ENCODE data around the gene RFPL2.

RFPL2 gene

DNA sequence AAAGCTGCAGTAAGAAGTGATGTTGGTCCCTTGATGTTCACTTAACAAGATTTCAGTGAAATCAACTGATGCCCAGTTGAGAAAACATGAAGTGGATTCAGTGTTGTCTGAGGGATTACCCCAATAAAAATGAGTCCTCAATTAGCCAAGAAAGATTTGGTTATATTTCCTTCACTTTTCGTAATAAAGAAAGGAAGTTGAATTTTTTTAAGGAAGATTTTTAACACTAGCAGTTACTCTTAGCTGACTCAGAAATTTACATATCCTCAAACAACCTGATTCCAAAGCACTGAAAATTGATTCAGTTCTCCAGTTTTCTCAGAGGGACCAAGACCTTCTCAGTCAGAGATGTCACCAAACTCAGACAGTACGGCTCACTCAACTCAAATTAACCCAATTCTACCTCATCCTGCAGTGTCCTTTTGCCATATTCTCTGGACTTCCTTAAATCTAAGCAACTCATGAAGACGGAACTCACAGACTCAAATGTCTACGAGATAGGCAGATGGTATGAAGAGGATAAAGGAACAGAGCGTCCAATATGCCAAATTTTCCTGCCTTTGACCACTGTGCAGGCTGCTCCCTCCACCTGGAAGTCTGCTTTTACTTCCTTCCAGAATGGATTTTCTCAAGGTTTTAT, 27.4 kb upstream of the RFPL2 start:
- H3K4me3 ChIP-seq (ENCODE audit: low read depth in 1 of 5, low read length in 5 of 5): no peak overlapping the region
- H3K27me3 ChIP-seq (ENCODE audit: control insufficient read depth in 5 of 5, insufficient read depth in 4 of 5, low read length in 5 of 5): peaks cover 0 to 4% (median 0%) of the 10 kb centered on the region in 5 donors
- no peak overlapping the region for H3K27ac ChIP-seq (ENCODE audit: low read depth, low read length)
- no peaks in the 10 kb centered on the region for H3K9me3 ChIP-seq (ENCODE audit: control insufficient read depth in 5 of 5, low read length in 5 of 5)
- no peak overlapping the region for H3K9ac ChIP-seq (ENCODE audit: low read length in 5 of 5)
- no peaks in the 10 kb centered on the region for H3K4me1 ChIP-seq (ENCODE audit: control insufficient read depth in 5 of 5, insufficient read depth in 5 of 5, low read length in 5 of 5)
- peaks cover 0 to 14% (median 0%) of the 10 kb centered on the region in 5 donors for H3K36me3 ChIP-seq (ENCODE audit: control insufficient read depth in 5 of 5, insufficient read depth in 5 of 5, low read length in 5 of 5)

DNA sequence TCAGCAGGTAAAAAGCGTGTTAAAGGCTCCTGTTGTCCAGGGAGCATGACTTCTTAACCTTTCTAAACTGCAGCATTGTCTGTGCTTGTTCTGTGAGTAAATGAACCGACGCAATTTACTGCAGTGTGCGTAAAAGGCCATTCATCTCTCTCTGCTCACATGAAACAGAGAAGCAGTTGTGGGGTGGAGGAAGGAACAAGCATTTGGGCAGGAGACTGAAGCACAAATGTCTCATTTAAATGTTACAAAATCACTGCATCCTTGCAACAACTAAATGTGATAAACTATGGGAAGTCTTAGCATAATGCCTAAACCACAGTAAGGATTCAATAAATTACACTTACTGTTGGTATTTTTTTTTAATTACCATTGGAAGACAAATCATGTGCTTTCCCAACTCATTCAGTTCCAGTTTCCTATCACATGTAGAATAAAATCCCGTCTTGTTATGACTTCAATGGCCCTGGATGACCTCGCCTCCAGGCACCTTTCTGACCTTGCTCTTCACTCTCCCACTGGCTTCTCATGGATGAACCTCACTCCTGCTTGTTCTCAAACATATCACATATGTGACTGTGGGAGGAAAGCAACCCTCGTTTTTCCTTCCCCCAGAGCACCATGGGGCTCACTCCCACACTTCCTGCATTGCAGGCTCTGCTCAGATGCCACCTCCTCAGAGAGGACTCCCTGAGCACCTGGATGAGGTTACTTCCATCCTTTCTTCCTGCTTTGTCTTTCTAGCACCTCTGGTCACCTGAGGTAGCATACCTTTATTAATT, 21.6 kb upstream of the RFPL2 start:
- no peak overlapping the region for H3K27ac ChIP-seq (ENCODE audit: low read depth, low read length)
- no peaks in the 10 kb centered on the region for H3K4me1 ChIP-seq (ENCODE audit: control insufficient read depth in 5 of 5, insufficient read depth in 5 of 5, low read length in 5 of 5)

DNA sequence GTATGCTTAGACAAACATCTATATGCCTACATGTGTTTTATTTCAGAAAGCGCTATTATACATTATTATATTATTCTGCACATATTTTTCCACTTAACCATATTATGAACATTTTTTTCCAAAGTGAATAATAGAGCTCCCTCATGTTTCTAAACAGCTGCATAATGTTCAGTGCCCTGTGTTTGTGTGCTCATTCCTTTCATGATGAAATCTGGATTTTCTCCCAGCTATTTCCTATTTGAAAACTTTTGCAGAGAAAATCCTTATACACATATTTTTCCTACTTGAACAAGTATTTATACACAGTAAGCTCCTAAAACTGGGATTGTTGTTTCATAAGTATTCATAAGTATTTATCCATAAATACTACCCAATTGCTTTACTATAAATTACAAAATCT, 18.1 kb upstream of the RFPL2 start:
- Histone ChIP-seq H3K9me3 (ENCODE audit: control insufficient read depth in 5 of 5, low read length in 5 of 5) (no peaks in the 10 kb centered on the region), H3K27ac (ENCODE audit: low read depth, low read length) (no peak overlapping the region), H3K4me1 (ENCODE audit: control insufficient read depth in 5 of 5, insufficient read depth in 5 of 5, low read length in 5 of 5) (peaks cover 0 to 3% (median 0%) of the 10 kb centered on the region in 5 donors), H3K36me3 (ENCODE audit: control insufficient read depth in 5 of 5, insufficient read depth in 5 of 5, low read length in 5 of 5) (peaks cover 0 to 2% (median 0%) of the 10 kb centered on the region in 5 donors), H3K27me3 (ENCODE audit: control insufficient read depth in 5 of 5, insufficient read depth in 4 of 5, low read length in 5 of 5) (peaks cover 0 to 2% (median 0%) of the 10 kb centered on the region in 5 donors), H3K4me3 (ENCODE audit: low read depth in 1 of 5, low read length in 5 of 5) (no peak overlapping the region), H3K9ac (ENCODE audit: low read length in 5 of 5) (no peak overlapping the region)

More for the DNA sequence above, 21.6 kb upstream of the RFPL2 start:
- Histone ChIP-seq H3K9me3 (ENCODE audit: control insufficient read depth in 5 of 5, low read length in 5 of 5) (no peaks in the 10 kb centered on the region), H3K9ac (ENCODE audit: low read length in 5 of 5) (no peak overlapping the region), H3K36me3 (ENCODE audit: control insufficient read depth in 5 of 5, insufficient read depth in 5 of 5, low read length in 5 of 5) (peaks cover 0 to 5% (median 0%) of the 10 kb centered on the region in 5 donors), H3K4me3 (ENCODE audit: low read depth in 1 of 5, low read length in 5 of 5) (no peak overlapping the region), H3K27me3 (ENCODE audit: control insufficient read depth in 5 of 5, insufficient read depth in 4 of 5, low read length in 5 of 5) (peaks cover 0 to 2% (median 0%) of the 10 kb centered on the region in 5 donors)

DNA sequence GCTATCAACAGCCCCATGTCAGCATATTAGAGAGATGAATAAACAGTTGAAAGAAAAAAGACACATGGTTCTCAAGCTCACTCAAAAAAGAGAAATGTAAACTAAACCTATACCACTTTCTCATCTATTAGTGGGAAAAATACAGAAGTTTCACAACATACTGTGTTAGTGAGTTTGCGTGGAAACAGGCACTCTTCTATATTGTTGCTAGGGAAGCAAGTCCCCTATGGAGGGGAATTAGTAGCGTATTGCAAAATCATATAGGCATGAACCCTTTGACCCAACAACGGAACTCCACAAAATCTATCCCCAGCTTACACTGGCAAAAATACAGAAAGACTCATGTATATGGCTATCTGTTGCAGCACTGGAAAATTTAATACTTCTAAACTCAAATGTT, 14.2 kb upstream of the RFPL2 start:
- no peaks in the 10 kb centered on the region for H3K36me3 ChIP-seq (ENCODE audit: control insufficient read depth in 5 of 5, insufficient read depth in 5 of 5, low read length in 5 of 5)
- H3K27me3 ChIP-seq (ENCODE audit: control insufficient read depth in 5 of 5, insufficient read depth in 4 of 5, low read length in 5 of 5): no peaks in the 10 kb centered on the region
- no peak overlapping the region for H3K27ac ChIP-seq (ENCODE audit: low read depth, low read length)
- H3K9ac ChIP-seq (ENCODE audit: low read length in 5 of 5): no peak overlapping the region
- H3K9me3 ChIP-seq (ENCODE audit: control insufficient read depth in 5 of 5, low read length in 5 of 5): no peaks in the 10 kb centered on the region
- H3K4me3 ChIP-seq (ENCODE audit: low read depth in 1 of 5, low read length in 5 of 5): no peak overlapping the region
- peaks cover 0 to 3% (median 0%) of the 10 kb centered on the region in 5 donors for H3K4me1 ChIP-seq (ENCODE audit: control insufficient read depth in 5 of 5, insufficient read depth in 5 of 5, low read length in 5 of 5)

DNA sequence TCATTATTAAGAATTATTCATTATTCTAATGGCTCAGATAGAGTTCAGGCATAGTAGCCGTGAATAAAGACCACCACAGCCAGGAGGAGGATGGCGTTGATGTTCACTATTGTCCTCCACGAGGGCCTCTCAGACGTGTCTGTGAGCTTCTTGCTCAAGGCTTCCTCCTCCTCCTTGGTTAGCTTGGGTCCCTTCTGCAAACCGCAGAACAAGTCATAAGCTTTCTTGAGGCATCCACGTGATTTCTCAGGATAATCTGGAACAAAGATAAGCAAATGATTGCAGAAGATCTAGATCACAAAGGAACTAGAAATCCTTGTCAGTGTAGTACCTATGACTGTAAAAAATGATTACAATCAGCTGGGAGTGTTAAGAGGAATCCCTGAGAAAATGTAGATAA, 13.6 kb upstream of the RFPL2 start:
- peaks cover 0 to 3% (median 0%) of the 10 kb centered on the region in 5 donors for H3K4me1 ChIP-seq (ENCODE audit: control insufficient read depth in 5 of 5, insufficient read depth in 5 of 5, low read length in 5 of 5)
- H3K27ac ChIP-seq (ENCODE audit: low read depth, low read length): no peak overlapping the region
- no peak overlapping the region for H3K9ac ChIP-seq (ENCODE audit: low read length in 5 of 5)
- H3K36me3 ChIP-seq (ENCODE audit: control insufficient read depth in 5 of 5, insufficient read depth in 5 of 5, low read length in 5 of 5): no peaks in the 10 kb centered on the region
- no peaks in the 10 kb centered on the region for H3K9me3 ChIP-seq (ENCODE audit: control insufficient read depth in 5 of 5, low read length in 5 of 5)
- no peak overlapping the region for H3K4me3 ChIP-seq (ENCODE audit: low read depth in 1 of 5, low read length in 5 of 5)
- no peaks in the 10 kb centered on the region for H3K27me3 ChIP-seq (ENCODE audit: control insufficient read depth in 5 of 5, insufficient read depth in 4 of 5, low read length in 5 of 5)

DNA sequence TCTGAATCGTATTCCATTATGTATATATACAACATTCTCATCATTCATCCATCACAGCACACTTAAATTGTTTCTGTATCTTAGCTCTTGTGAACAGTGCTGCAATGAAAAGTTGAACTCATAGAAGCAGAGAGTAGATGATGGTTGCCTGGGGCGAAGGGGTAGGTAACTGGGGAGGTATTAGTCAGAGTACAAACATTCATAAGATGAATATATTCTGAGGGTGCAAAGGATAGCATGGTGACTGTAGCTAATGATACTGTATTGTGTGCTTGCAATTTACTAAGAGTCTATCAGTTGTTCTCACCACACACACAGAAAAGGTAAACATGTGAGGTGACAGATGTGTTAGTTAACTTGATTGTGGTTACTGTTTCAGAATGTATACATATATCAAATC, 12.6 kb upstream of the RFPL2 start:
- no peaks in the 10 kb centered on the region for H3K36me3 ChIP-seq (ENCODE audit: control insufficient read depth in 5 of 5, insufficient read depth in 5 of 5, low read length in 5 of 5)
- H3K4me1 ChIP-seq (ENCODE audit: control insufficient read depth in 5 of 5, insufficient read depth in 5 of 5, low read length in 5 of 5): peaks cover 0 to 3% (median 0%) of the 10 kb centered on the region in 5 donors
- H3K9ac ChIP-seq (ENCODE audit: low read length in 5 of 5): no peak overlapping the region
- H3K27me3 ChIP-seq (ENCODE audit: control insufficient read depth in 5 of 5, insufficient read depth in 4 of 5, low read length in 5 of 5): peaks cover 0 to 3% (median 1%) of the 10 kb centered on the region in 5 donors
- no peak overlapping the region for H3K27ac ChIP-seq (ENCODE audit: low read depth, low read length)
- no peaks in the 10 kb centered on the region for H3K9me3 ChIP-seq (ENCODE audit: control insufficient read depth in 5 of 5, low read length in 5 of 5)
- H3K4me3 ChIP-seq (ENCODE audit: low read depth in 1 of 5, low read length in 5 of 5): no peak overlapping the region

DNA sequence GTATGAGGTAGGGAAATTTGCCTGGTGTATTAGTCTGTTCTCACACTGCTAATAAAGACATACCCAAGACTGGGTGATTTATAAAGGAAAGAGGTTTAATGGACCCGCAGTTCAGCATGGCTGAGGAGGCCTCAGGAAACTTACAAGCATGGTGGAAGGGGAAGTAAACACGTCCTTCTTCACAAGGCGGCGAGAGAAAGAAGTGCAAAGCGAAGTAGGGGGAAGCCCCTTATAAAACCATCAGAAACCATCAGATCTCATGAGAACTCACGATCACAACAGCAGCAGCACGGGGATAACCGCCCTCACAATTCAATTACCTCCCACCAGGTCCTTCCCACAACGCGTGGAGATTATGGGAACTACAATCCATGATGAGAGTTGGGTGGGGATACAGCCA, 12.0 kb upstream of the RFPL2 start:
- H3K27me3 ChIP-seq (ENCODE audit: control insufficient read depth in 5 of 5, insufficient read depth in 4 of 5, low read length in 5 of 5): peaks cover 0 to 6% (median 2%) of the 10 kb centered on the region in 5 donors
- H3K27ac ChIP-seq (ENCODE audit: low read depth, low read length): no peak overlapping the region
- H3K4me1 ChIP-seq (ENCODE audit: control insufficient read depth in 5 of 5, insufficient read depth in 5 of 5, low read length in 5 of 5): peaks cover 0 to 3% (median 0%) of the 10 kb centered on the region in 5 donors
- no peaks in the 10 kb centered on the region for H3K36me3 ChIP-seq (ENCODE audit: control insufficient read depth in 5 of 5, insufficient read depth in 5 of 5, low read length in 5 of 5)
- no peaks in the 10 kb centered on the region for H3K9me3 ChIP-seq (ENCODE audit: control insufficient read depth in 5 of 5, low read length in 5 of 5)
- H3K9ac ChIP-seq (ENCODE audit: low read length in 5 of 5): no peak overlapping the region
- no peak overlapping the region for H3K4me3 ChIP-seq (ENCODE audit: low read depth in 1 of 5, low read length in 5 of 5)

DNA sequence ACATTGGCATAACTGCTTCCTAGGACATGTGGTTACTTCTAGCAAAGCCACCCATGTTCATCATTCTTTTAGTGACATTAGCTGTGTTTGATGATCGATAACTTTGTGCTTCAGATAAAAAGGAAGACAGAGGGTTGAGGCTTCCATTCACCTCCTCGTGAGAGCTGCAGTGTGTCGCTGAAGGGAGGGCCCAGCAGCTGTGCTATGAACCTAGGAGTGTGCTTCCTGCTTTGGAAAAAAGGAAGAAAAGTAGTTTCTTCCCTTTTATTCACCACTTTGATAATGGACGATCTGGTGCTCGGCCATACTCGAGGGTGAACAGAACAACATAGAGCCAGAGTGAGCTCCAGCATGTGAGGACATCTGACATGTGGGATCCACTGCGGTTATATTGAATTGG, 6.1 kb upstream of the RFPL2 start:
- no peaks in the 10 kb centered on the region for H3K9me3 ChIP-seq (ENCODE audit: control insufficient read depth in 5 of 5, low read length in 5 of 5)
- H3K27me3 ChIP-seq (ENCODE audit: control insufficient read depth in 5 of 5, insufficient read depth in 4 of 5, low read length in 5 of 5): peaks cover 0 to 9% (median 5%) of the 10 kb centered on the region in 5 donors
- H3K9ac ChIP-seq (ENCODE audit: low read length in 5 of 5): no peak overlapping the region
- H3K27ac ChIP-seq (ENCODE audit: low read depth, low read length): no peak overlapping the region
- no peak overlapping the region for H3K4me3 ChIP-seq (ENCODE audit: low read depth in 1 of 5, low read length in 5 of 5)
- no peaks in the 10 kb centered on the region for H3K36me3 ChIP-seq (ENCODE audit: control insufficient read depth in 5 of 5, insufficient read depth in 5 of 5, low read length in 5 of 5)
- peaks cover 0 to 12% (median 0%) of the 10 kb centered on the region in 5 donors for H3K4me1 ChIP-seq (ENCODE audit: control insufficient read depth in 5 of 5, insufficient read depth in 5 of 5, low read length in 5 of 5)

DNA sequence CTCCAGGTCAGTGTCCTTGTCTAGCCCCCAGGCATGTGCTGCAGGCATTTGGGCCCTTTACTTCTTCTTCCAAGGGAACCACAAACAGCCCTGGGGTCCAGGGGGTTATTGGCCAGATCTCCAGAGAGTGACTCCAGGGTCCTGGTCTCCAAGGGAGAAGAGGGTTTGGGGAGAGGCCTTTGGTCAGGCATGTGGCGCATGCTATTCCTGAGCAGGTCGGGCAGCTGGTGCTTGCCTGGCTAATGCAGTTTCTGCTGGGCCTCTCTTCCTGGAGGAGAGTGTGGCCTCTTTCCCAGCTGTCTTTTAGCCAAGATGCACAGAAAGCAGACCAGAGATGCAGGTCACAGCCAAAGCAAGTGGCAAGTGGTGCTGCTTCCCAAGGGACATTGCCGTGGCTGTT, 3.8 kb upstream of the RFPL2 start:
- Histone ChIP-seq H3K9me3 (ENCODE audit: control insufficient read depth in 5 of 5, low read length in 5 of 5) (no peaks in the 10 kb centered on the region), H3K27me3 (ENCODE audit: control insufficient read depth in 5 of 5, insufficient read depth in 4 of 5, low read length in 5 of 5) (peaks cover 3 to 25% (median 17%) of the 10 kb centered on the region in 5 donors), H3K36me3 (ENCODE audit: control insufficient read depth in 5 of 5, insufficient read depth in 5 of 5, low read length in 5 of 5) (no peaks in the 10 kb centered on the region), H3K27ac (ENCODE audit: low read depth, low read length) (no peak overlapping the region), H3K4me1 (ENCODE audit: control insufficient read depth in 5 of 5, insufficient read depth in 5 of 5, low read length in 5 of 5) (peaks cover 0 to 12% (median 6%) of the 10 kb centered on the region in 5 donors), H3K9ac (ENCODE audit: low read length in 5 of 5) (no peak overlapping the region), H3K4me3 (ENCODE audit: low read depth in 1 of 5, low read length in 5 of 5) (no peak overlapping the region)

DNA sequence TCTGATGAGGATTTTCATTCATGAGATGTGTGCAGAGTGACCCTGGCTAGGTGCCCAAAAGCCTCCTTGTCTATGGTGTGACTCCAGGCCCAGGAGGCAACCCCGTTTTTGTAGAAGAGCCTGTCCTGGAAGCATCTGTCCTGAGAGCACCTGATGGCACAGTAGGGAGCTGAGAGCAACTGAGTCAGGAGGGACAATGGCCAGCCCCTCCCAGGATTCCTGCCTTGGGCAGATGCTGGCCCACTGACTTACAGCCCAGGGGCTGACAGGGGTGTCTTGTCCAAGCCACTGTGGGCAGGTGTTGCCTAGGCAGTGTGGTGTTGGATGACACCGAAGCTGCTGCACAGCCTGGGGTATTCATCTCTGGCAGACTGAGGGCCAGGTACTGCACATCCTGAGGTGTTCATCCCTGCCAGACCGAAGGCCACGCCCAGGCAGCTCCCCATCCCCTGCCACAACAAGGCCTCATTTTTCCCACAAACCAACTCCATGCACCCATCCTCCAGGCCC, 3.2 kb upstream of the RFPL2 start:
- no peaks in the 10 kb centered on the region for H3K9me3 ChIP-seq (ENCODE audit: control insufficient read depth in 5 of 5, low read length in 5 of 5)
- H3K27ac ChIP-seq (ENCODE audit: low read depth, low read length): no peak overlapping the region
- H3K4me1 ChIP-seq (ENCODE audit: control insufficient read depth in 5 of 5, insufficient read depth in 5 of 5, low read length in 5 of 5): peaks cover 2 to 17% (median 7%) of the 10 kb centered on the region in 5 donors
- H3K9ac ChIP-seq (ENCODE audit: low read length in 5 of 5): no peak overlapping the region
- peaks cover 10 to 31% (median 24%) of the 10 kb centered on the region in 5 donors for H3K27me3 ChIP-seq (ENCODE audit: control insufficient read depth in 5 of 5, insufficient read depth in 4 of 5, low read length in 5 of 5)
- no peak overlapping the region for H3K4me3 ChIP-seq (ENCODE audit: low read depth in 1 of 5, low read length in 5 of 5)
- no peaks in the 10 kb centered on the region for H3K36me3 ChIP-seq (ENCODE audit: control insufficient read depth in 5 of 5, insufficient read depth in 5 of 5, low read length in 5 of 5)
